Stimulated activated CD8-positive, alpha-beta memory T cell treated with anti-CD3 and anti-CD28 coated beads, Interleukin-12 subunit alpha, Interleukin-12 subunit beta, amount 100 ng/mL, for 1 hour (primary cell): ENCODE results near the gene SH3RF2.
"Not testable (repeated sequence)": the region's sequence is repeated elsewhere in the genome, so short reads cannot be mapped to it uniquely, and the experiment has no call there.

ENCODE experiments used
- DNase-seq: peaks from one replicate; pipeline ENCODE4 v3.0.0-alpha.2; 2020; ENCODE audit warnings: low read depth

SH3RF2 gene, protein sequence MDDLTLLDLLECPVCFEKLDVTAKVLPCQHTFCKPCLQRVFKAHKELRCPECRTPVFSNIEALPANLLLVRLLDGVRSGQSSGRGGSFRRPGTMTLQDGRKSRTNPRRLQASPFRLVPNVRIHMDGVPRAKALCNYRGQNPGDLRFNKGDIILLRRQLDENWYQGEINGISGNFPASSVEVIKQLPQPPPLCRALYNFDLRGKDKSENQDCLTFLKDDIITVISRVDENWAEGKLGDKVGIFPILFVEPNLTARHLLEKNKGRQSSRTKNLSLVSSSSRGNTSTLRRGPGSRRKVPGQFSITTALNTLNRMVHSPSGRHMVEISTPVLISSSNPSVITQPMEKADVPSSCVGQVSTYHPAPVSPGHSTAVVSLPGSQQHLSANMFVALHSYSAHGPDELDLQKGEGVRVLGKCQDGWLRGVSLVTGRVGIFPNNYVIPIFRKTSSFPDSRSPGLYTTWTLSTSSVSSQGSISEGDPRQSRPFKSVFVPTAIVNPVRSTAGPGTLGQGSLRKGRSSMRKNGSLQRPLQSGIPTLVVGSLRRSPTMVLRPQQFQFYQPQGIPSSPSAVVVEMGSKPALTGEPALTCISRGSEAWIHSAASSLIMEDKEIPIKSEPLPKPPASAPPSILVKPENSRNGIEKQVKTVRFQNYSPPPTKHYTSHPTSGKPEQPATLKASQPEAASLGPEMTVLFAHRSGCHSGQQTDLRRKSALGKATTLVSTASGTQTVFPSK

DNA sequence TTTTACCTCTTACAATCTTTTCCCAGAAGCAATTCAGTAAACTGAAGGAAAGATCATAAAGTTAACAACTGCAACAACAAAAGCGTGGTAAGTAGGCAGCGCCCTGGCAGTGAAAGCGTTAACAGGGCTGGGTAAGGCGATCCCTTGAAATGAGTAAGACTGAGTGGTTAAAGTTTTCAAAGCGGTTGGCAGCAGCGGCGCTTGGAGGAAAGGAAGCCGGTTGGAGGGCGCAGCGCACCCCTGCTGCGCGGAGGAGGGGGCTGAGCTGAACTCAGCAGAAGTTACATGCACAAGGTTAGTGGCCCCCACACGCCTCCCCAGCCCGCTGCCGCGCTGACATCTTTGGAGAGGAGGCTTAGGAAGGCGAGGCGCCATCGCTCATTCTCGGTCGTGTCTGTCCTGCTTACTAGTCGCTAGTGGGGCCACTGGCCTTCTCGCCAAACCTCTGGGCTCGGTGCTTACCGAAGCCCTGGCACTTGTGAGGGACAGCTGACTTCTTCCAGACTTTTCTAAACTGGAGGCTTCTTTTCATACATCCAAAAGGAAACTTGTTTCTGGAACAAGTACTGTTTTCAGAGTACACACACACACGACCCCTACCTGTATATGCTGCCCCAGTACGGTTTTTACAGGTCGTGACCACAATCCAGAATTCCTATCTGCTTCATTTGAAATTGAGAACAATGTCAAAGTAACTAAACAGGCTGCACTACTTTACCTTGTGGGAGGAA lies at the start of gene SH3RF2:
TSS of gene SH3RF2 (plus strand) at position 178 of the 731 bp plus-strand sequence. CDS start 1,351 bp downstream, outside the sequence.
- no peak for DNase-seq

DNA sequence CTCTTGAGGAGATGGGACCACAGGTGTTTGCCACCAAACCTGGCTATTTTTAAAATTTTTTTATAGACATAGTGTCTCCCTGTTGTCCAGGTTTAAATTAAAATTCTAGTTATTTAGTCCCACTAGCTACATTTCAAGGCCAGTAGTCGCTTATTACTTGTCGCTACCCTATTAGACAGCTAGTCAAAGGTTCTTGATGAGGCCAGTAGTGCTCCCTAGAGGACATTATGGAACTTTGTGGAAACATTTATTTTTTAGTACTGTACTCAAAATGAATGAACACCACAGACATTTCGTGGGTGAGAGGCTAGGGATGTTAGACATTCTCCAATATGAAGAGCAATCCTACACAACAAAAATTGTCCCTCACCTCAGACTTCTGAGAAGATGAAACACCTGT lies 49.2 kb upstream of the SH3RF2 start:
- no peak for DNase-seq

DNA sequence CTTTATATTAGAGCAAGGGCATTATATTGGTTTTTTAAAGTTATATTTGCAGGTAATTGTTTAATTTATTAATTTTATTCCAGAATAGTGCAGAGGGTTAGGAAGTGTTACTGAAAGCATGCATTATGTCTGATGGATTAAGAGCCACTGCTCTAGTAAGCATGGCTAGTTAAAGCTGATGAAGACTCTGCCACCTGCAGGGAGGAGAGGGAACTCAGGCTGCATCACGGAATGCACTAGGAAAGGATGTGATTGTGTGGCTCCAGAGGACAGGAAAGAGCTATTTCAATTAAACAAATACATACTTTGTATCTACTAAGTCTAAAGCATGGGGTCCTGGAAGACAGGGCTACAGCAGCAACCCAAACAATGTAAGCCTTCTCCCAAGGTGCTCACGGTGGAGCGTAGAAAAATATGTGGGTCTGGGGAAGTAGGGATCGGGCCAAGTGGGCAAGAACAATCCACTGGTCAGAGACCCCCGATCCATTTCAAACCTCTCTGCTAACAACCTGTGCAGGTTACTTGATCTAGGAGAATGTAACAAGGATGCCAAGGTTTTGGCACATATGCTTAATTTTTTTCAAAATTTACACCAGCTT lies 48.3 kb upstream of the SH3RF2 start:
- DNase-seq = no peak

DNA sequence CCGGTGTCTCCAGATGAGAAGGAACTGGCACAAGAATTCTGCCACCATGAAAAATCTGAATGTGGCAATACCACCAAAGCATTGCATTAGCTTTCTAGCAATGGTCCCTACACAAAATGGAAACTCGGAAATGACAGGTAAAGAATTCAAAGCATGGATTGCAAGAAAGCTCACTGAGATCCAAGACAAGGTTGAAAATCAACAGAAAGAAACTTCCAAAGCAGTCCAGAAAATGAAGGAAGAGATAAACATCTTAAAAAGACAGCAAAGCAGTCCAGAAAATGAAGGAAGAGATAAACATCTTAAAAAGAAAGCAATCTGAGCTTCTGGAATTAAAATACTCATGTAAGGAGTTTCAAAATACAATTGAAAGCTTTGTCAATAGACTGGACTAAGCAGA lies 46.8 kb upstream of the SH3RF2 start:
- DNase-seq = no peak

DNA sequence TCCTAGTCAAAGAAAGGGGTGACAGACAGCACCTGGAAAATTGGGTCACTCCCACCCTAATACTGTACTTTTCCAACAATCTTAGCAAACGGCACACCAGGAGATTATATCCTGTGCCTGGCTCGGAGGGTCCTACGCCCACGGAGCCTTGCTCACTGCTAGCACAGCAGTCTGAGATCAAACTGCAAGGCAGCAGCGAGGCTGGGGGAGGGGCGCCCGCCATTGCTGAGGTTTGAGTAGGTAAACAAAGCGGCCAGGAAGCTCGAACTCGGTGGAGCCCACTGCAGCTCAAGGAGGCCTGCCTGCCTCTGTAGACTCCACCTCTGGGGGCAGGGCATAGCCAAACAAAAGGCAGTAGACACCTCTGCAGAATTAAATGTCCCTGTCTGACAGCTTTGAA lies 45.0 kb upstream of the SH3RF2 start:
- DNase-seq = not testable (repeated sequence)

DNA sequence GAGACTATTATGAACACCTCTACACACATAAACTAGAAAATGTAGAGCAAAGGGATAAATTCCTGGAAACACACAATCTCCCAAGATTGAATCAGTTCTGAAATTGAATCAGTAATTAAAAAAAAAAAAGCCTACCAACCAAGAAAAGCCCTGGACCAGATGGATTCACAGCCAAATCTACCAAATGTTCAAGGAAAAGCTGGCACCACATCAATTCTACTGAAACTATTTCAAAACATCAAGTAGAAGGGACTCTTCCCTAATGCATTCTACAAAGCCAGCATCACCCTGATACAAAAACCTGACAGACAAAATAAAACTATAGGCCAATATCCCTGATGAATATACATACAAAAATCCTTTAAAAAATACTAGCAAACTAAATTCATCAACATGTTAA lies 38.2 kb upstream of the SH3RF2 start:
- no peak for DNase-seq

DNA sequence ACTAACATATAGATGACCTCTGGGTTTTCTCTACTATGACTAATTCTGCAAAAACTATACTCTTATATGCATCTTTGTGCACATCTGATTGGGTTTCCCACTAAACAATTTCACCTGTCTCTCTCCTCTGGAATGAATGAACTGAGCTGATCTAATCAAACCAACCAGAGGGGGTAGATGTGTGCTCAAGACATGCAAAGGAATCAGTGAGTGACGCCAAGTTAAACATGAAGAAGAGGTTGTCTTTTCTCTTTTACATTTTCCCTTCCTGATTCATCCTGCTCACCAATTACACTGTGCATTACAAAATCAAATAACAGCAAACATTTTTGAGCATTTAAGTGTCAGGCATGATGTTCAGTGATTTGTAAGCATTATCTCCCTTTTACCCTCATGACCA lies 34.0 kb upstream of the SH3RF2 start:
- DNase-seq = no peak

DNA sequence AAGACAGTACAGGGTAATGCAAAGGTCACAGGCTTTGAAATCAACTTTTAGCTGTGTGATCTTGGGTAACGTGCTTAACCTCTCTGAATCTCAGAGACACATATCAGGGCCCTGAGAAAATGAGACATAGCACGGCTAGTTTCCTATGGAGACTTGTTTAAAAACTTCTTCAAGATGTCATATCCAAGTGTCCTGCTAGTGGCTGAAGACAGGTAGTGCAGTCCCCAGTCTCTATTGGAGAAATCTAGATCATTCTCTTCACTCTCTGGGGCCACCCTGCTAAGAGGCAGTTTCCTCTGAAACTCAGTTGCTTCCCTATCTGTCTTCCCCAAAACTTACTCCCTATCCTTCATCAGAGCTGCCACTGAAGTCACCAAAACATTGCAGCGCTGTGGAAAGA lies 33.3 kb upstream of the SH3RF2 start:
- DNase-seq = no peak

DNA sequence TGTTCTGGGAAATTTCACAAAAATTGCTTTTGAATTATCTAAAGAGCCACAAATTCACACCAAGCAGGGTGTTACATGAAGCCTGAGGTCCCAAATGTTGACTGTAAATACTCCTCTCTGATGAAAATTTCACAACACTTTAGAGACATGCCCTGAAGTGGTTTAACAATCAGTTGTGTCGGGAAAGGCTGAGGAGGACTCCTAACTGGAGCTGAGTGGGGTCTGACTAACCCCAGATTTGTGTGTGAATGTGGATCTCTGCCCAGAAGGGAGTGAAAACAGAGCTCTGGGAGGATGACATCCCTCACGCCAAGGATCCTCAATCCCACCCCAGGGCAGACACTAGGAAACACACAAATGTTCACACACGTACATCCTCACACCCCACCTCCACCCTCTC lies 32.5 kb upstream of the SH3RF2 start:
- no peak for DNase-seq

DNA sequence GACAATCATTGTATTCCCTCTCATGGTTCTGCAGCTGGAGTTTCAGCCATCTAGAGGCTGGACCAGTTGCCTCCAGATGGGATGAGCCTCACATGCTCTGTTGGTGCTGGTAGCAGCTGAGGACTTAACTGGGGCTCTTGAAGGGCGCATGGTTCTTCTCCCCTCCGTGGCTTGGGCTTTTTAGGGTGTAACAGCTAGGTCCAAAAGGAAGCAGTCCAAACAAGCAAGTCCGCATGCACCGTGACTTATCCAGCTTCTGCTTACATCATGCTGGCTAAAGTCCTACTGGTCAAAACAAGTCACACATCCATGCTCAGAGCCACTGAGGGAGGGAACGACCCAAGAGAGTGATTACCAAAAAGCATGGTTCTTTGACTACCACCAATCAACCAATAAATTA lies 31.6 kb upstream of the SH3RF2 start:
- no peak for DNase-seq

DNA sequence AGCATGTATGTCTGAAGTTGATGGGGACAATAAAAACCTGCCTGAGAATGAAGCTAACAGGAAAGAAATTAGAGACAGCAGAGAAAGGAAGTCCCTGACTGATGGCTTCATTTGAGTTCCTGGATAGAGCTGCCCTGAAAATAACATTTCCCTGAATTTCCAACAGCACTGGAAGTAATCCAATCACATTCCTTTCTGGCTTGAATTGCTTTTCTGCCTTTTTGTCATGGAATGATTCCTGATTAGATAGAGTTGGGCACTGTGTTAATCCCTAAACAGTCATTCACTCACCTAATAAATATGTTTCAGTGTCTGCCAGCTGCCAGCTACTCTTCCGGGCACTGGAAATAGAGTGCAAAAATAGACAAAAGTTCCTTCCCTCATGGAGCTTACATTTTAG lies 30.0 kb upstream of the SH3RF2 start:
- no peak for DNase-seq

DNA sequence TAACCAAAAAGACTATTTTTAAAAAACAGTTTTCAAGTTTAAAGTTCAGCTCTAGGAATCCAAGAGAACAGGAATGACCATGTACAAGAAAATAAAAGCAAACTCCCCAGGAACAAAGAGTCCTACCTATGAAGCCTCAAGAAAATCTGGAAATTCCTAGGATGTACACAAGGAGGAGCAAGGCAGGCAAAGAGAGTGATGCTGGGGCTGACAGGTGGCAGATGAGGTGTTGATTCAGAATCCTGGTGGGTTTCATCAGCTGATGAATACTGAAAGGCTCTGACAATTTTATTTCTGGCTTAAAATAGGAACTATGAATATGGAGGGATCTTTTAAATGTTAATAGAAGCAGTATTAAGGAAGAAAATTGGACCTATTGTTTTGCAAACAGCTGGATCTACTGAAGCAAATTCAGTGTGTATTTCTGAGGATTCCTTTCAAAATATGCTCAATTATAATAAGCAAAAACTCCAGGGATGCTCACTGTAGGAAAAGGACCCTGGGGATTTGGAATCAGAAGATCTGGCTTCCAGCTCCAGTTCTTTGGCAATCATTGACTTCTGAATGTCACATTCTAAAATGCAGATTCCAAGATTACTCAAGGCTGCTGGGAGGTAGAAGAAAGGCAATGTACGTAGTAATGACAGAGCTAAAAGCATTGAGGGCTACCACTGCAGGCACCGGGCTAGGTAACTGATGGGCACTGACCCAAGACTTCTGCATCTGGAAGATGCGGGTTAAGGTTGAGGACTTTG lies 28.0 kb upstream of the SH3RF2 start:
- DNase-seq = no peak

DNA sequence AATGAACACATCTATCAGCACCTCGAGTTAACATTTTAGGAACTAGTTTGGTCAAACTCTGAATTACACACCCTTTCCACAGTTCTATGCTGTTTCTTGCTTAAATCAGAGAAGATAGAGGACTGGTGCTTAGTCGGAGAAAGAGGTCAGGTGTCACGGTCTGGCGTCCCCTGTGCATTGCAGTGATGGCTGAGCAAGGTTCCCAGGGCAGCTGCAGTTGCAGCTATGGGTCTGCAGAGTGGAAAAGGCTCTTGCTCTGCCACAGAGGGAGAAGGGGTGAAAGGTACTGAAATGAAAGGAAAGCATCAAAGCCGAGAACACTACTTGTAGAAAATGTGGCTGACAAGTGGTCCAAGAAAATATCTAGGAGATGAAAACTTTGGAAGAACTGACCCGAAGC lies 25.2 kb upstream of the SH3RF2 start:
- DNase-seq = no peak

DNA sequence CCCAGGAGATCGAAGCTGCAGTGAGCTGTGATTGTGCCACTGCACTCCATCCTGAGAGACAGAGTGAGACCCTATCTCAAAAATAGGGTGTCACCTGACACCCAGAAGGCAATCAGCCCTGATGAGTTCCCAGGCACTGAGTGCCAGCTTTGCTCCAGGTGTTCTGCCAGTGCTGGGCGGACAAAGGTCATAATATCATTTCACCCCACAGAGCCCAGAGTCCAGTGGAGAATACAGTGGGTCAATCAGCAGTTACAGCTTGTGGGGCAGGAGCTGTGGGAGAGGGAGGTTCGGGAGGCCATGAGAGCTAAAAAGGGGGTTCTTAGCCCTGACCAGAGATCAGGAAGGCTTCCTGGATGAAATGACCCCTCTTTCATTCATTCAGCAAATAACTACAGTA lies 24.4 kb upstream of the SH3RF2 start:
- no peak for DNase-seq

DNA sequence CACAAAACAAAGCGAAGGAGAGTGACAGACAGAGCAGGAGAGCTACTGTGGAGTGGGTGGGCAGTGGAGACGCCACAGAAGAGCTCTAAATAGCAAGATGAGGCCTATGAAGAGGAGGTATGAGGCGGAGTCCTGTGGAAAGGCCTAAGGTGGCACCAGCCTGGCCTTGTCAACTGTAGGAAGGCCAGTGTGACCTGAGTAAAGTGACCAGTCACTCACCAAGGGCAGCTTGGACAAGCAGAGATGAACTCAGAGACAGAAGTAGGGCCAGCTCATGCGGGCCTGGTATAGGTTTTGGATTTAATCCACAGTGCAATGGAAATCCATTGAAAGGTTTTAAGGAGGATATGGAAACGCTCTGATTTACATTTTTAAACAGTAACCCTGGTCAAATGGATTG lies 23.8 kb upstream of the SH3RF2 start:
- no peak for DNase-seq

DNA sequence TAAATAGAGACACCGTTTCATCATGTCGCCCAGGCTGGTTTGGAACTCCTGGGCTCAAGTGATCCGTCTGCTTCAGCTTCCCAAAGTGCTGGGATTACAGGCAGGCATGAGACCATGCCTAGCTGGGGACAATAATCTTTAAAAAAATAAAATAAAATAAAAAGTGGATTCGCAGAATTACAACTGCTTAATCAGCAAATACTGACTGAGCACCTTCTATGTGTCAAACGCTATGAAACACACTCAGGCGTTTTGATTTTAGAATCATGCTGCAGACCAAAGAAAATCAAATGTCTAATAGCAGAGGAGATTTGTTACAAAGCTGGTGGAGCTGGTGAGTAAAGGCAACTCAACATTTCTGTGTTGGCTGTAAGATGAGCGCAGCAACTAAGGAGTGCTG lies 22.7 kb upstream of the SH3RF2 start:
- DNase-seq = no peak

DNA sequence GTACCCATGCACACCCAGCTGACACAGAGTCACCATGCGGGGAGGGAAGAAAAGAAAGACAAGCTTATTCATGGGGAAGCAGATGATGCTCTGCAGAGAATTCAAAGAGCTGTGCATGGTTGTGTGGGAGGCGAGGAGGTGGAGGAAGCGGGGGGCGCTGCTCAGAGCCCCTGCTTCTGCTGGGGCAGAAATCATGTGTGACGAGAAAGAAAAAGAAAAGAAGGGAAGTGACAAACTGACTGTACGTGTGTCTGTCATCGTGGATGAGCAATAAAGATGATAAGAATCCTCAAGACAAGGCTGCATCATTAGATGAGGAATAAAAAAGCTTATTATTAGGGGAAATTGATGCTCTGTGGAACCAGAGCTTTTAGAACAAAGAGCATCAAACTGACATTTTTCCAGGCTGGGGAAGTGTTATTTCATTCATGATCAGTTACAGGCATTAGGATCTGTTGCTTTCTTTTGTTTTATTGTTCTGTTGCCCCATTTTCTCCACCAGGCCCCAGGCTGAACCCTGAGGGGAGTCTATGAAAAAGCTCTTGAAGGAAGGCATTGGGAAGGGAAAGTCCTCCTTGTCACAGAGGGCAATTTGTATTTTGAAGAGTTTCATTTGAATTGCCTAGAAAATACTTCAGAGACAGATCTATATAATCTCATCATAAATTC lies 20.3 kb upstream of the SH3RF2 start:
- no peak for DNase-seq

DNA sequence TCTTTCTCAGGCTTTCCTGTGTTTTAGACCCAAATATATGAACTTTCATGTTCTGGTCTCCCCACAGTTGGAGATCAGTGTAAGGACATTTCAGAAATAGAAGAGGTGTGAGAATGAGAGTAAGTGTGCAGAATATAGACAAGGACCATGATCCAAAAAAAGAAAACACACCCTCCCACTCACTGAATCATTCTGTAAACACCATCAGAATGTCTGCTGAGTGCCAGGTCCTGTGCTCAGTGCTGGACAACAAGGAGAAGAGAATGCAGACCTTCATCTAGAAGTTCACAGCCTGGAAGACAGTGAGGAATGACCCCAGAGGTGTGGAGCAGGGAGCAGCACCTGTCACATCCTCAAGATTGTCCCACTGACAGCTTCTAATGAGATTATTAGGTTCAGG lies 19.1 kb upstream of the SH3RF2 start:
- no peak for DNase-seq

DNA sequence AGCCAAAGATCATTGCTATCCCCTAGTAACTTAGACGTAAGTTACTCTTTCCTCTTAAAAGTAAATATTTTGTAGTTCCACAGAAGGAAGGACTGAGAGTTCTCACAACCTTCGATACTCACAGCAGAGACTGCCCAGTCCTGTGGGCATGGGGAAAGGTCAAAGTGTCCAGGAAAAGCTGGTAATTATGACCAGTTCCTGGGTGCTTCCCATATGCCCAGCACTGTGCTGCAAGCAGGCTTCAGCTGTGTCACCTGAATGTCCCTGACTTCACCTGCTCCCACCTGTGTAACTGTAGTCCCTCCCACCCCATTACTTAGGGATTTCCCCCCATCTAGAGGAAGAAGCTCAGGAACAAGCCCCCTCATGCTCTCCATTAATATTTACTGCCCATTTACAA lies 18.0 kb upstream of the SH3RF2 start:
- no peak for DNase-seq

DNA sequence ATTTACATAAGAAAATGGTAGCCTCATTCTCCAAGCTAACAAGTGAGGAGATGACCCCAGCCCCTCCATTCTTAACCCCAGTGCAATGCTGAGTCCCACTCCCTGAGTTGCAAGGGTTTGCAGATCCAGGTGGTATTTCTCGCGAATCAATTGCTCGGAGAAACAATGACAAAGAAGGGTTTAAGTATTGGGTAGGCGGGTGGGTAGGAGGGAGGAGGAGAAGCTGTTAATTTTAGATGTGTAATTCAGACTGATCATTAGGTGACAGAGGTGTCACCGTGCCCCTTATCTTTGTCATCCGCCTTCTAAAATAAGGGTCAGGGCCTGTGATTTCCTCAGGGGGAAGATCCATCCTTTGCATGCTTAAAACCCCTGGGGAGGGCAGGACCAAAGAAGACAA lies 17.0 kb upstream of the SH3RF2 start:
- no peak for DNase-seq

DNA sequence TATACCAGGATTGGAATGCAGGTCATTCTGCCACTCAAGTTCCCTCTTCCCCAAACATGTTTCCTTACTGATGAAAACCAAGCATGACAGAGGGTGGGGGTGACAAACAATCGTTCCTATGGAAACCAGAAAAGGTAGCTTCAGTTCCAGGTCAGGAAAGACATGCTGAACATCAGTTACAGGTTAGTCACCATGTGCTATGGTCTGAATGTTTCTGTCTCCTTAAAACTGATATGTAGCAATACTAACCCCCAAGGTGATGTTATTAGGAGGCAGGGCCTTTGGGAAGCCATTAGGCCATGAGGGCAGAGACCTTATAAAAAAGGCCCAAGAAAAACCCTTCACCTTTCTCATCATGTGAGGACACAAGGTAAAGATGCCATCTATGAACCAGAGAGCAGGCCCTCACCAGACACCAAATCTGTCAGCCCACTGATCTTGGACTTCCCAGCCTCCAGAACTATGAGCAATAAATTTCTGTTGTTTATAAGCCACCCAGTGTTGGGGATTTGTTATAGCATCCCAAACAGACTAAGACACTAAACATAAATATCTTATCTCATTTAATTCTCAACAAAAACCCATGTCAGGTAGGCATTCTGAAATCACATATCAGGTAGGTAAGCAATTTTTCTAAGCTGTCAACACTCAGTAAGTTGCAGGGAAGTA lies 15.7 kb upstream of the SH3RF2 start:
- no peak for DNase-seq
